ENCODE data around the gene RUNDC3A.

RUNDC3A gene

DNA sequence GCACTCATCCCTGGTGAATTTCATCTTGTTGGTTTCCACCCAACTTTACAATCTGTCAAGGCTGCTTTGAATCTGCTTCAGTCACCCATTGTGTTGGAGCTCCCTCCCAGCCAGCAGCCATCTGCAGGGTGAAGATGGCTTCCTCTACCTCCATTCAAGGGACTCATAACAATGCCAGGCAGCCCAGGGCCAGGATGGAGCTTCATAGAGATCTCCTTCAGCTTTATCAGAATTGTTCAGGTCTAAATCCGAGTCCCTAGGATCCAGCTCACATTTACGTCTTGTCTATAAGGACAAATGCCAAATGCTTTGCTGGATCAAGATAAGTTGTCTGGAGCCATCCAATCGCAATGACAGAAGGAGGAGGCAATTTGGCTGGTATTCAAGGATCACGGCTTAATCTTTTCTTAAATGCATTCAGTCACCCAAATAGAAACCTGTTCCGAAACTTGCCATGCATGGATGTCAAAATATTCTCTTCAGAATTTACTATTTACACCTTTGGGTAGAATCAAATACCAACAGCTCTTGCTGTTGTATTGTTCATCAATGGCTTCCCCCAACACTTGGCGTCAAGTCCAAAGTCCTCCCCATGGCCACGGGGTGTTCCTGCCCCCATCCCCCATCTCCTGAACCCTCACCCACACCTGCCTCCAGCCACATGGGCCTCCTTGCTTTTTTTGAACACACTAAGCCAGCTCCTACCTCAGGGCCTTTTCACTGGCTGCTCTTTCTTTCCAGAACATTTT, 59.0 kb downstream of the RUNDC3A start:
- Histone ChIP-seq H3K9me3 (ENCODE audit: low read length) (no peaks in the 10 kb centered on the region), H3K27me3 (ENCODE audit: control insufficient read depth in 1 of 2, insufficient read depth in 2 of 2, low read length in 2 of 2) (peaks cover 0 to 9% of the 10 kb centered on the region in 2 donors), H3K4me3 (ENCODE audit: low read depth in 1 of 2, low read length in 2 of 2) (no peak overlapping the region), H3K36me3 (ENCODE audit: insufficient read depth, low read length) (no peaks in the 10 kb centered on the region), H3K4me1 (ENCODE audit: insufficient read depth, low read length) (peaks cover 12% of the 10 kb centered on the region), H3K27ac (ENCODE audit: low read depth, low read length) (no peak overlapping the region), H3K9ac (ENCODE audit: low read length) (no peak overlapping the region)
